Measurements from ENCODE around the gene RARB.

RARB gene

DNA sequence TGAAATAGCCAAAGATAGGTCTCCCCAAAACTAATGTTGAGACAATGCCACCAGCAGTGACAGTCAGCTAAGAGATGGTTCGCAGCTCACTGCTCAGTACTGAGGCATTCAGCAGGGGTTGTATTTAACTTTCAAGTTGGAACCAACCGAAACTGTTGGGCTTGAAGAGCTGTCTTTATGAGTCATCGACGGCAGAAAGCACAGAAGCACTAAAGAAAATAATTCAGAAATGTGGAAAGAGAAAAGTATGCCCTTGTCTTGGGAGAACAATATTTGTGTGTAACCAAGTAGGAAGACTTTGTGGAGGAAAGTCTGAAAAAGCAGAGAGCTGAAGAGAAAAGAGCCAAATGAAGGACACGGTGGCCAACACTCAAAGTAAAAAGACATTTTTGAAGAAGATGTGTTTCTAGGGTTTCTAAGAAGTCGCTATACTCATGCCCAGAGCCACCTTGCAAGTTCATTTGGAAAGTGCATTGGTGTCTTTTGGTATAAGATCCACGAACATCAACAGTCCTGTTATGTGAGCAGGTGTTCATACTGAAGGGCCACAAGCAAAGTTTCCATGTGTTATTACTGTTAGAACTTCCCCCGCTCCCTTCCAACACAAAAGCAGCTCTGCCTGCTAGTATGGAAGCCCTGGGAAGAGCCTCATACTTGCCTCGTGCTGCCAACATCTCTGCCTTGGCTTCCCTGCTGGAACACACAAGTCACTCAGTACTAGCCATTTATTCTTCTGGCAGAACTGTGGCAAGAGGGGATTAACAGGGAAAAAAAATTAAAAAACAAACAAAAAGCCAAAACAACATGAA is 4.1 kb upstream of the RARB start:
- no peak for DNase-seq

DNA sequence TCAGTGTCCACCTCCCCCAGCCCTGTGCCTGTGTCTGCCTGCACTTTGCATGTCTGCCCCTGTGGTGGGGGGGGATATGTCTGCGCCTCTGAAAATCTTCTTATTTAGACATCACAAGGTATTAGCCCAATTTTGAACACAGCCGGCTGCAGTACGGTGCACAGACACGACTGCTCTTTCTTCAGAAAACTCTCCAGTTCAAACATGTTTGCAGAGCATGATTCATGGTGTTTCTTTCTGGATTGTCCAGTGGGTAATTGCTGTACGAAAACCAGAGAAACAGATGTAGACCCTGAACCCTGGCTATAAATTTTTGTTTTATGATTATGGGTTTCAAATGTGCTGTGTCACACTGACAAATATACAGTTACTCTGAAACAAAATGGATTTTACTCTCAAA is 3.4 kb upstream of the RARB start:
- peak in 1 of 2 experiments; percentile 9 for DNase-seq

DNA sequence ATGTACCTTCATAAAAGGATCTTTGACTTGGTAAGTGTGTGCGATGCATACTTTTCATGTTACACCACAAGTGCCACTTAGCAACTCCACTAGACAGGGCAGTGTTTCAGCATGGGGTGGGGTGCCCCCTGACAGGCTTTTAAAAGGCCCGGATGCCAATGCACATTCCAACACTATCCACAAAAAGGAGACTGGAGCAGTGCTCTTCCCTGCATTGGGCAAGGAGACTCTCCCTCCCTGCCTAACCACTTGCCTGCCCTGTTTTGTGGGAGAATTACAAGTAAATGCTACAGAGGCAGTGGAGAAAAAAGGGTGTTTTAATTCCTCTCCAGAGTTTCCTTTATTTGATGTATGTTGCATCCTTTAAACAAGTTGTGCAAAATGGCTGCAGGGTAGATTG is 1.7 kb upstream of the RARB start:
- no peak for DNase-seq

DNA sequence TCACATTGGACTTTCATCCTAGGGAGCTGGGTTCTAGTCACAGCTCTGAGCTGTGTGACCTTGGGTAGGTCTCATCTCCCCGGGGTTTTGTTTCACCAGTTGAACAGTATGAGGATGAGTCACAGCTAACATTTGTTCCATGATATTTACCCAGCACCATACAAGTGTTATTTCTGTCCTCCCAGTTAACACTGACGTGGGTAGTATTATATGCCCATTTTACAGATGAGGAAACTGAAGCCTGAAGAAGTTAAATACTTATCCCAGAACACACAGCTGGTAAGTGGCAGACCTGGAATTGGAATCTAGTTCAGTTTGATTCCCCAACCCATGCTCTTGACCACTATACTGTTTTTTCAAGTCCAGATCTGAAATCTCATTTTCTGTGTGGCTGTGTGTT is 908 bp upstream of the RARB start:
- DNase-seq, result no peak

DNA sequence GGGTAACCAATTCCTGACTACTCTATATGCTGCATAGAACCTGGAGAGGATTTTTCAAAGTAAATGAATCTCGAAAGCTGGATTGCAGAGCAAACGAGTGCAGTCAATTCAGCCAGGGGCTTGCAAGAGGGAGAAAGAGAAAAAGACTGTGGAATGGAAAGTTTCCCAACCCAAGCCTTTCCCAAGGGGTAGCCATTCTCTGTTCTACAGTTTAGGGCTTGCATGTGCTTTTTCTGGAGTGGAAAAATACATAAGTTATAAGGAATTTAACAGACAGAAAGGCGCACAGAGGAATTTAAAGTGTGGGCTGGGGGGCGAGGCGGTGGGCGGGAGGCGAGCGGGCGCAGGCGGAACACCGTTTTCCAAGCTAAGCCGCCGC is 511 bp upstream of the RARB start:
- no peak for DNase-seq

DNA sequence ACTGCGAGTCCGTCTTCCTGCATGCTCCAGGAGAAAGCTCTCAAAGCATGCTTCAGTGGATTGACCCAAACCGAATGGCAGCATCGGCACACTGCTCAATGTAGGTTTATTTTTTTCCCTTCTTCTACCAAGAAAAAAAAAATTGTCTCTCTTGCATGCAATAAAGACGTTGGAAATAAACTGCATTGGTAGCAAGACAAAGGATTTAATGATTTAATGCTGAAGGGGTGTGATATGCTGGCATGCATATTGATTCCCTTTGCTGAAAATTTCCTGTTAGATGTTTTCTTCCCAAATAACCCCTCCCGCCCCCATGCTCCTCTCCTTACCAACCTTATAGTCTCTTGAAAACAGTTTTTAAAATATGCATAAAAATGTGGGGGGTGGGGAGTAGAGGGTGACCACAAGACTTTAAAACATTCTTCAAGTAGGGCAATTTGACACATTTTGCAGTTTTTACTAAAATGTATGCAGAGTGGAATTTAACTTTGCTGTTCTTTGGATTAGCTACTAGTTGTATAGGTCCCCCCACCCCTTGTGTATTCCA is 799 bp downstream of the RARB start:
- DNase-seq, result no peak

DNA sequence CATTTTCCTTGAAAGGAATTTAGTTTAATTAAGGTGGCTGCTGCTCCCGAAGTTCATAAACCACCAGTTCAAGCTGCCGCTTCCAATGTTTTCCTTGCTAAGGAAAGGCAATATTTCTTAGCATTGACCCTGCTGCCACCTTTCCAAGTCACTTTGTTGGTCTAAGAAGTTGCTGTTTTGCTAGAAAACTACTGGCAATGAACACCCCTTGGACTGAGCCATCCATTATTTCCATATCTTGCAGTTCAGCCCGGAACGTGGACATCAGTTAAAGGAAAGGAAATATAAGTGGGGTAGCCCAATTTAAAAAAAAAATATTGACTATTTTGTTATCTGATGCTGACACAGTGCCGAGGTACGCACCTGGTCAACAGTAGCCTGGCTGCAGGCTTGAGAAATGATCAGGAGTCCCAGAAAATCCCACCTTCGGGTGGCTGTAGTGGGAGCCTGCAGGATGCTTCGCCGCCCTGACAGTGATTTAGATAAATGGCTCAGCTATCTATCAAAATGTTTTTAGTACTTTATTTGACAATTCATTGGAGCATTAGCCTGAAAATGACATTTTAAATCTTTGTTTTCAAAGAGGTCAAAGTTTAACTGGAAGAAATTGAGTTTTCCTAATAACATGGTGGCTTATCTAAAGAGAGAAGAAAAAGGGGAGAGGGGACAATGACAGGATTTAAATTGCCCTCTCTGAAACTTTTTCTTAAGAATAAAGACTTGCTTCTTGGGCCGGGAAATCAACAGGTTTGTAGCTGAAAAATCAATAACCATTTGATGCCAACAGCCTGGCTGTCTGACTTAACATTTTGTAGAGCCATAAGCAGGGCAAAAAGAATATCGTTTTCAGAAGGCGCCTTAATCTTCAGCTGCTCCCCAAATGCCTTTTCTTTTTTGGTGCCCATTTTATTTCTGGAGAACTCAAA is 1.6 kb downstream of the RARB start:
- DNase-seq, result no peak

DNA sequence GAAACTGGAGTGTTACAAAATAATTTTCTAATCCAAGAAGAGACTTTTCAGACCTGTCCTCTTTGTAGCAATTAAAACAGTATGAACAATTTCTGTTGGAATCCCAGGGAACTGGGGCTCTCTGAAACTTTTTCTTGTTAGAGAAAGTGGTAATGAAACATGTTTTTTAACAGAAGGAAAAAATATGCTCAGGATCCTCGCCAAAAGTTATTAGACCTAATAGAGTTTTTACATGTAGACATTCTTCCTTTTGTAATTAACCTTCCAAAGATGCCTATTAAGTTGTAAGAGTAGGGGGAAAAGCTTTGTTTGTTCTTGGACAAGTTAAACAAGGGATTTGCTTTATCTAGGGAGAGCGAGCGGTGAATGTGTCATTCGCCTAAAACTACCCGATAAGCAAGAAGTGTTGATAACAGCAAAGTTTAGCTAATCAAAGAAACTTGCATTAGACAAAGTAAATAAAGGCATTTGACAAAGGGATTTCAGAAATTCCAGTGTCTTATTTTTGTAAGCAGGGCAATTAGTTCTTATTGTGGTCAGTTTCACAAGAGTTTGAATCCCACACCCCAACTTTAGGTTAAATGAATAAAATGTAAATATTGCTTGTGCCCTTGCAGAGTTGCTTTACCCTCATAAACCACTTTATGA is 2.3 kb downstream of the RARB start:
- DNase-seq, result no peak

DNA sequence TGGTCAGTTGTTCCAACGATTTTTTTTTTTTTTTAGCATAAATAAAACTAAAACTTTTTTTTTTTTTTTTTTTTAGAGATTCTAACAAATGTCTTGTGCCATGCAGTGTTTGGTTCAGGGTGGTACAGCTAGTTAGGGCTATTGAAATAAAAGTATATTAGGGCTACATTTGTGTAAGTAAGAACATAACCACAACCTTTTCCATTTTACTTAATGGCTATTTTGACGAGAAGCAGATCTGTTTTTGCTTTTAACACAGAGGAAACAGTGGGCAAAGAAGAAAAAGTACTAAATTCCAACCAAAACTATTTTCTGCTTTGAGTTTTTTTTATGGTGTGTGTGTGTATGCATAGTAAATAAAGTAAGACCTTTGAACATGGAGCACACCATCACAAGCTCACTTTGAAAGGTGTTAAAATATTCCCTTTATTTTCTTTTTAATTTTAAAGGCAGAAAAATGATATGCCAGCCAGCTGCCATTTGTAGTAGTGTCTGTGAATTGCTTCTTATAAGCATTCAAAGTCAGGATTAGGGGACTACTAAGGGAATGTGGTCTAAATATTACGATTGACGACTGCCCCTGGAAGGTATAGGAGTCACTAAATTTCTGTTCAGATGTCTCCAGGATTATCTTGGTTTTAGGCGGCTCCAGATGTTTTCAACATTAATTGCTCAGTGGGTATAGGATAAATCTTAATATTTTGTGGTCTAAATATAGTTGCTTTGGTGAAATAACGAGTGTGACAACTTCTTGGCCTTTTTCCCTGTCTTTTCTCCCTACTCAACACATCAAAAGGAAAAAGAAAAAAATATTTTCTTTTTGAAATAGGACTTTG is 3.1 kb downstream of the RARB start:
- no peak for DNase-seq

DNA sequence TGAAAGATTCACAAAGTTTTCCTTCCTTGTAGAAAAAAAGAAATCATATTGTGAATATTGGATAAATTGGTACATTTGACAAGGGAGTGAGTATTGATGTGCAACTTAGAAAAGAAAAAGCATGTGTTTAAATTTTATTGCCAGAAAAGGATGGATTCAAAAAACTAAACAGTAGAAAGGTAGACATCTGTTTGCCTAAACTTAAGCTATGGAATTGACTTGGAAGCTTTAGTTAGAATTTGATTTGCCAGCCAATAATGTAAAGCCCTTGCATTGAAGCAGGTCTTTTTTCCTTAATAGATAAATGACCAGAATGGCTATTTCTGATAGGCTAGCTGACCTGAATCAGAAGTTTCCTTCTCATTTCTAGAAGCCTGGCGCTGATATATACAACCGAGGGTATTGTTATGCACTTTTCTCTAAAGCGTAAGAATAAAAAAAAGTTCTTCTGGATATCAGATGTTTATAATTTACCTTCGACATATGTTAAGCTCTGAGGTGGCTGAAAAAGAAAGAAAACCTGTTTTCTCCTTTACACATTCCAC is 4.2 kb downstream of the RARB start:
- DNase-seq, result no peak

DNA sequence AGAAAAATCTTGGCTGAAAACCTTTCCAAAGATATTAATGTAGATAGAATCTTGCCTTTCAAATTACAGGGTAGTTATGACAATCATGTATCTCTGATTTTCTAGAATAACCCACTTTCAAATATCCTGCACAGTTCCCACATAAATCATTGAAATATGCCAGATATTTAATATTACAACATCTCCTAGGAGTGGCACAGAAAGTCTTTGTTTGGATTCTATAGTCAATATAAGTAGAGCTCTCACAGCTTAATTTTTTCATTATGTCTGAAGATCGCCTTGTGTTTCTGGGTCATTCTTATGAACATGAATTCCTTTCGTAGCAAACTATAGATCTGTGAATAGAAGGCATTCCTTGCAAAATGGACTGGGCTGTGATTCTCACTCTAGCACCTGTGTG is 5.0 kb downstream of the RARB start:
- no peak for DNase-seq

DNA sequence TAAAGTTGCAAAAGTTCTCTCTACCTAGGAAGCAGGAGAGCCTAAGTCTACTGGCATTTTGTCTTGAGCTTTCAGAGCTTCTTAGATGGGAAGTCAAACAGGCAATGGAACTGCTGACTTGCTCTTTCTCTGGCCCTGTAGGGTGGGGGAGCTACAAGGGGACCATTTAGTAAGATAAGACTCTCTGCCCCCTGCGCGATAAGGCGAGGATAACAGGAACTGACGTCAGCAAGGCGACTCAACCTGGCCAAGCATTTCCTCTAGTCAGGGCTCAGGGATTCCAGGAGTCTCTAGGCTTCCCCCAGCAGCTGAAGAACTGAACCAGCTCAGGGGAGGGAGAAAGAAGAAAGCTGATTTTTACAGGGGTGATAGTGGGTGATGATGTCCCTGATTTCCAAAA is 5.8 kb downstream of the RARB start:
- no peak for DNase-seq

DNA sequence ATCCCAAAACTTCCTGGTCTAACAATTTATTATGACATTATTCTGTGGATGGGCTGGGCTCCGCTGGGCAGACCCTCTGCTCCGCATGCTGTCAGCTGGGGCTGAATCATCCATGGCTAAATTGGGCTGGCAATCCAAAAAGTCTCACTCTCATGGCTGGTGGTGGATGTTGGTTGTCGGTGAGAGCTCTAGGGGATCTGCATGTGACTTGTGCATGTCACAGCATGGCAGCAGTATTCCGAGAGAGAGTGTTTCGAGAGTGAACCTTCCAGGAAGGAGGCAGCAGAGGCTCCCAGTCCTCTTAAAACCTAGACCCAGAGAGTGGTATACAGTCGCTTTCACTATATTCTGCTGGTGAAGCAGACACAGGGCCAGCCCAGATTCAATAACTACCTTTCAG is 9.9 kb downstream of the RARB start:
- DNase-seq, result no peak

DNA sequence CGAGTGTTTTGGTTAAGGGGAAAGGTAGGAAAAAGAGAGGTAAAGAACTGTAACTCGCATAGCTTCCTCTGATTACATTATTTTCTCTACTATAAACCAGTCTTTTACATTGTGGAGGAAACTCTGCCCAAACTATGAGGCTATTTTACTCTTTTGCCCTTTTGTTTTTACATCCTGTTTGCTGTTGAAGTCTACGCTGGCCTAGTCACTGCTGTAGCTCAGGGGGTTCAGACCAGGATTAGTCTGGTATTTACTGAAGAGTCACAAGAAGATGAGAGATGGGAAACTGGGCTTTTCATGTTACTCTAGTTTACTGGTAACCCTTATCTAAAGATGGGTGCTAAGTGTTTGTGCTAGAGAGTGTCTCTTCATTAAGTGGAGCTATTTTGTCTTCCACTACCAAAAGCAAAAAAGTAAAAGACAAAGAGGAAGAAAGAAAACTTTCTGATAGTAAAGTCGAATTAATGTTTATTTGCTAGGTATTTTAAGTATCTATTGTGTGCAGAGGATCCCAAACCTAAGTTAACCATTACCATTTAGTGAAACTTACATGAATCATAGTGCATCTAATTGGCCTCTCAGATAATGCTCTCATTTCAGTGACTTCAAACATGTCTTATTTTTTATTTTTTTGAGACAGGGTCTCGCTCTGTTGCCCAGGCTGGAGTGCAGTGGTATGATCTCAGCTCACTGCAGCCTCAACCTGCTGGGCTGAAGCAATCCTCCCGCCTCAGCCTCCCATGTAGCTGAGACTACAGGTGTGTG is 10.9 kb downstream of the RARB start:
- DNase-seq, result no peak

DNA sequence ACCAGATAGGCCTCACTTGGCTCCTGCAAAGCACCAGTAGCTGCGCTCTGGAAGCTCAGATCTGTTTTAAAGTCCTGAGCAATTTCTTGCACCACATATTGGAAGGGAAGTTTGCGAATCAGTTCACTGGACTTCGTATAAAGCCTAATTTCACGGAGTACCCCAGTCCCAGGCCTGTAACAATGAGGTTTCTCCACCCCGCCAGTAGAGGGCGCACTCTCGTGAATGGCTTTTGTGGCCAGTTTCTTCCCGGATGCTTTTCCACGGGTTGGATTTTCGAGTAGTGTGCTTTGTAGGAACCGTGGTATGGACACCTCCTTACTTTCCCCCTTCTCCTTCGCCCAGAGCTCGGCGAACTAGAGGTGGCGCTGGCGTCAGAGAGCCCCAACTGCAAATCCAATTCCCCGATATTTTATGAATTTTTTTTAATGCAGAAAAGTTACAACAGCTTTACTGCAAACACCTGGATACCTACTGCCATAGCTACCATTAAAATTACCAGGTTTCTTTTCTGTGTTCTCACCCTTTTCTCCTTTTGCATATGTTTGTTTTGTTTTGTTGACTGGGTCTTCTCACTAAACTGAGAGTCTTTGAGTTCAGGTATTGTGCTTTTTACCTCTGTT is 13.3 kb downstream of the RARB start:
- DNase-seq, result no peak

DNA sequence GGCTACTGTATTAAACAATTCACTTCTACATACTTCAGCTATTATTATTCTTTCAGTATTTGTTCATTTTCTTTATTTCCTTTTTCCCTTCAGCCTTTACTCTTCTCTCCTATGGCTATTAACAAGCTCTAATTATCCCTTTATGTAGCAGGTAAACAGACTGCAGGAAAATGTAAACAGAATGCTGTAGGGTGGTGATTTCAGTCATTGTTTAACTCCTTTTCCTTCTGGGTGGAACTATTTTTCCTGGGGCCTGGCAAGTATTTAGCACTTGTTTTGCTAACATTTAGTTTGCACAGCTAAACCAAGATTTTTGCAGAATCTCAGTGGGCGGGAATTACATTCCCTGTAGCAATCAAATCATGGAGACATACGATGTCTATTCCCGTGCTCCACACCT is 14.4 kb downstream of the RARB start:
- DNase-seq, result no peak

DNA sequence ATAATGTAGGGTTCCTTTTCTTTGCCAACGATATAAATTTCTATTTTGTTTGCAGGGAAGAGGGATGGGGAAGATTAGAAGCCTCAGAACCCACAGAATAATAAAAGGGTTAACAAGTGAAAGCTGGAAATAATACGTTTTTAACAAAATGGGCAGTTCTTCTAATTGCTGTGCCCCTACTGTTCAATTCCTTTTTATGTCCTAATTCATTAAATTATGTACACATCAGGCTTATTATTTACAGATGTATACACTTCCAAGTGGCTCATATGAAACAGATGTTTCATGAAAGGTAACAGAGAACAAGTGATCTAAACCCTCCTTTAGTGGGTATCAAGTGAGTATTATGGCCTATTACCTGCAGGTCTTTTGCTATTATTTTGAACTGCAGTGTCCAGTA is 16.2 kb downstream of the RARB start:
- no peak for DNase-seq

DNA sequence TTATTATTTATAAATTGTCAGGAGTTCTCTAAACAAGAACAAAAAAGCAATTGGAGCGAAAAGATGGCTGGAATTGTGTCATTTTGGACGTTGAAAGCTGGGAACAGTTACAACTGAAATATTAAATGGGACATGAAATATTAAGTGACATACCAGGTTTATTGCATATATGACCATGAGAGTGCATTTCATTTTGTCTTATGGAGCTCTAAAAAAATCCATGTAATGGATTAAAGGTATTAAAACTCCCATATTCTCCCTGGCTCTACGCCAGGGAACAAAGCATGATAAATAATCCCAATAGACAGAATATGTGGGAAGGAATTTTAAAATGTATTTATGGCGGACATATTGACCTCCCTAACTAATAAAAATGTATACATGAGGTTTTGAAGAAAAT is 17.7 kb downstream of the RARB start:
- DNase-seq, result no peak

DNA sequence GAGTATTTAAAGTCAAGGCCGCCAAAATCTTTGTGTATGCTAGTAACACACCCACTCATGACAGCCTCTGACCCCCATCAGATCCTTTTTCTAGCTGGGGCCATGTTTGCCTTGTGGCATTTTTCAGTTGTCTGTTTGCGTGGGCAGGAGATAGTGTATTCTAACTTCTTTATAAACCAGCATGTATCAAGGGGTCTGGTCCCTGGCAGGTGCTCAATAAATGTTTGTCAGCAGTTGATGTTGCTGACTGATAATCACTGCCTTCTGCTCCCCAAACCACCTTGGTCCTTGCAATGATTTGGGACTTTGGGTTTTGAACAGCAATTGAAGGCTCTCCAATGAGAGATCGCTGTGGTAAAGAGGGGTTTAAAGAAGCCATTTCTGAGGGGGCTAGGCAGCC is 19.2 kb downstream of the RARB start:
- no peak for DNase-seq

DNA sequence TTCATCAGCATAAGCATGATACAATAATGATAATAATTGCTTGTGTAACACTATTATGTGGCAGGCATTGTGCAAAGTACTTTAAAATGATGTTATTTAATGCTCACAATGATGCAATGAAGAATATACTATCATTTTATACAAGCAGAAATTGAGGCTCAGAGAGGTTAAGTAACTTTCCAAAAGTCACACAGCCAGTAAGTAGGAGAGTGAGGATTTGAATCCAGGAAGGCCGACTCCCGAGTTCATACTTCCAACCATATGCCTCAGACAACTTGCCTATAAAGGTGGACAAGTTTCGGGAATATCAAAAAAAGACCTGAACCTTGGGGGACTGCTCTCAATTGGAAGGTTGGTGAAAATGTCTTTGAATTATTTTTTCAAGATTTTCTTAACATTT is 19.9 kb downstream of the RARB start:
- DNase-seq, result no peak
